Daoy (cell line): ENCODE measurements around the gene THEMIS. TPM values are rescaled to one million over a fixed set of nuclear protein-coding genes. Genes with fewer than 3 reads are reported as not detected.
"Not testable (repeated sequence)": the region's sequence is repeated elsewhere in the genome, so short reads cannot be mapped to it uniquely, and the experiment has no call there.

ENCODE experiments used
- DNase-seq: peaks from one replicate; pipeline ENCODE4 v3.0.0-alpha.2; 2015; ENCODE audit warnings: low read depth
- total RNA-seq: library from RNA; depleted of rRNA; stranded (reverse); fragments of >200 nt; shearing (Covaris generic); gene quantifications from 2 replicates; pipeline ENCODE4 v1.2.3, GENCODE V29; 2014

The THEMIS gene
- total RNA-seq, 1 experiment from 2014 or later: not detected

DNA sequence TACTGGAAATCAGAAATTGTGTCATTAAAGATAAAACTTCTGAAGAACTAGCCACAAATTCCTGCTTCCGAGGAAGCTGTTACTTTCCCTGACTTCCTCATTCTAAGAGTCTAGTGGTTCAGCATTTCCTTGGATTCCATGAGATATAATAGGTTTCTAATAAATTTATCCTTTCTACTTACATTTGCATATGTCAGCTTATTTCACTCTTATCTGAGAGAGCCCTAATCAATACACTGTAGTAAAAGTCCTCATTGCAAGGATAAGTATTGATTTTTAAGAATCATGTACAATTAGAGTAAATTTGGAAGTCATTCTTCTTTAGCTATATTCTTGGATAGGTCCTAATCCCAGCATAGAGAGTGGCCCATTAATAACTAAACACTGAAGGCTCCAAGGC, 16.9 kb upstream of the THEMIS start:
- no peak for DNase-seq

- no peak for DNase-seq
Observed at GRCh38 chr6:127914240-127914639, 13.4 kb upstream of the THEMIS start.

DNA sequence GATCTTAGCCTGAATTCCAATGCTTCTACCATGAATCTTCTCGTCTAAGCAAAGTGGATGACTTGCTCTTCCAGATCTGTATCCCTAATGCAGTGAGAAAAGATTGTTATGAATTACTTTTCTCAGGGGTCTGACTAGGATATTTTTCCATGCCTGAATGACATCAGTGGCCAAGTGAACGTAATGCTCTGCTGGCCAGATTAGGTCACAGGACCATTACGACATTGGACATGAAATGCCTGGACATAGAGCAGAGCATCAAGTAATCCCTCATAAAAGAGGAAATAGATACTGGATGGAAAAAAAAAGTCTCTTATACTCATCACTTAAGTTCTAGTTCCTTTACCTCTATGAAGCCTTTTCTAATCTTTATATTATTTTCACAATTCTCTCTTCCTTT, 12.1 kb upstream of the THEMIS start:
- no peak for DNase-seq

- DNase-seq: no peak
Observed at GRCh38 chr6:127907960-127908640, 7.2 kb upstream of the THEMIS start.

DNA sequence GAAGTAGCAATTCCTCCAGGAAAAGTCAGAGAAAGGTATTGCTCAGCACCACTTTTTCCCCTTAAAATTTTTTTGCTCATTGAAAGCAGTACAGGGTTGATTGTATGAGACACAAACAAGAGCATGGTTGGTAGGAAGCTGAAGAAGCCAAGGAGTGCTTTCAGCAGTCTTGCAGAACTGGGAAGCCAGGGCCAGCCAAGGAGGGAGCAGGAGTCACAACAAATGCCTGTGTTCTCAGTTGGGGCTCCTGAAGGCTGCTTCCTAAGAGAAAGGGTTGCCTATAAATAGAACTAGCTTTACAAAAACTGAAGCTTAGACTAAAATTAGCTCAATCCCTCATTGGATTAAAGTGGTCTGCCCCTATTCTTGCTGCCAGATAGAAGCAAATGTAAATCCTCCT, 3.3 kb upstream of the THEMIS start:
- DNase-seq: no peak

DNA sequence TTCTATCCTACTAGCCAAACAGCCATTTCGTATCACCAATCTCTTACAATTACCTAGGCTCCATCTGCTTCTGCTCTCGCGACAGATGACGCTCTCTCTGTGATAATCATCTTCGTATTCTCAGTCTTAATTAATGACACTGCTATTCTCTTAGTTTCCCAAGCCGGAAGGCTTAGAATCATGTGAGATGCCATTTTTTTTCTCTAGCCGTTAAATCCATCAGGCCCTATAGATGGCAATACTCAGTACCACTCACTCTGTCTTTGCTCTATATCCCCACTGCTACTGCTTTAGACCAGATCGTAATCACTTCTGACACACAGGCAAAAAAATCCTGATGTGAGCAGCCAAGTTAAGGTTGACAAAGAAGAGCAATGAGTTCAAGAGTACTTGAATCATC, 2.1 kb upstream of the THEMIS start:
- DNase-seq: no peak

DNA sequence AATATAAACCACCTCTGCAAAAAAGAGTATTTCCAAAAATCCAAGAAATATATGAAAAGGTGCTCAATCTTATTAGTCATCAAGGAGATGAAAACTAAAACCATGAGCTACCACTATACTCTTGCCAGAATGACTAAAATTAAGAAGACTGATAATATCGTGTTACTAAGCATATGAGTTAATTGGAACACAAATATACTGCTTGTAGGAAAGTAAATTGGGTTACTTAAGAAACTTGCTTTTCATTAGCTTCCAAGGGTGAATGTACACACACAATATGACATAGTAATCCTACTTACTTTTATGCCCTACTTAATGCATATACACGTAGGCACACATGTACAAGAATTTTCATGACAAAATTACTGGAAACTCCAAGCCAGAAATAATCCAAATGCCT, 3.4 kb downstream of the THEMIS start:
- DNase-seq: no peak

GRCh38 chr6:127894051-127894450, 6.8 kb downstream of the THEMIS start:
- no peak for DNase-seq

DNA sequence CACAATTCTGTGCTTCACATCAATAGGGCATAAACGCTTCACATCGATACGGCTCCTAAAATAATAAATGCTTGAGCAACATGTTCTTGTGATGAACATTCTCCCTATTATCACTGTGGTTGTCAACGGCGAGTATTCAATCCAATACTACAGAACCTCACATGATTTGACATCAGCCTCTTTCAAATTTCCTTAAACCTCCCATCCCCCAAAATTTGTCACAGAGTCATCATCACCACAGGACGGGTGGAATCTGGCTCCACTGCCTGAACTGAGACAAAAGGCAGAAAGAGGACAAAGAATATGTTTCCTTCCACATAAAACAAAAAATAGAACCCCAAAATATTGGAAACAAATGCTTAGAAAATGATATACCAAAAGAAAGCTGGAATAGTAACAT, 7.3 kb downstream of the THEMIS start:
- no peak for DNase-seq

- DNase-seq: no peak
Observed at GRCh38 chr6:127891731-127892326, 9.0 kb downstream of the THEMIS start.

GRCh38 chr6:127886603-127887002, 14.3 kb downstream of the THEMIS start:
- no peak for DNase-seq

DNA sequence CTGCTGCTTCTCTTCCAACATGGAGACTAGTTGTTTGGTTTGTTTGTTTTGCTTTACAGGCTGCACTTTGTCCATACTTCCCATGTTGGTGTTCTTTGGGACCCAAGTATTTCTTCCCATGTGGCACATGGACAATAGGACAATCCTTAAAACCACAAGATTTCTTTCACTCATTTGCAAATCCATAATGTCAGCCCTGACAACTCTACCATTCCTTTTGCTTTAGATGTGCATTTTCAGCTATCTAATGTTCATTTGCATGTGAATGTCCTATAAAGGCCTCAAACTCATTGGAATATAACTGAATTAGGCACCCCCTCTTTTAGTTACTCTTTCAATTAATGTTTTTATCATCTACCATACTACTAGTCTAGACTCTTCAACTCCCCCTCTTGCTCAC, 16.7 kb downstream of the THEMIS start:
- no peak for DNase-seq

DNA sequence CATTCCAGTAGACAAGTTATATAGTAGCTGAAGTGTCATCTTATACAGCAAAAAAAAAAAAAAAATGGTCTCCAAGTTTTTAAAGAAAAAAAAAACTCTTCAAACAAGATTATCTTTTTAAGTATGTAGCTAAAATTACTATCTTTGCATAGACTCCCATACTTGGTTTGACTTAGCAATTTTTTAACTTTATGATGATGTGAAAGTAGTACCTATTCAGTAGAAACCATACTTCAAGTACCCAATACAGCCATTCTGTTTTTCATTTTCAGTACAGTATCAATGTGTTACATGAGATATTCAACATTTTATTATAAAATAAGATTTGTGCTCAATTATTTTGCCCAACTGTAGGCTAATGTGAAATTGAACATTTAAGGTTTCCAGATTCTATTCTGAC, 18.9 kb downstream of the THEMIS start:
- not testable (repeated sequence) for DNase-seq

DNA sequence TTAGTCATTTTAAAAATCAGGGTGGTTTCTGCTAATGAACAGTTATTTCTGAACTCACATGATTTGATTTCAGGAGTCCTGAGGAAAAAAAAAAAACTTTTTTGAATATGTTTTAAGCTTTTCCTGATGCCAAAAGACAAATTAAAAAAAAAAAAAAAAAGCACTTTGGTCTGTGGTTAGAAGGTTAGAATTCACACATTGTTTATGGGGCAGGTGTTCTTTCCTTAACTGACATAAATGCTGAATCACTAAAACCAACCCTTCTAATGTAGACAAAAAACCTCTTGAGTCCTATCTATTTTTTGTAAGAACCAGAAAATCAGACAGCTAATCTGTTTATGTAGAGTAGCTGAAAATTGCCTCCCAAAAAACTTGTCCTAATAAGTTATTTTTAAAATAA, 20.4 kb downstream of the THEMIS start:
- DNase-seq: no peak

DNA sequence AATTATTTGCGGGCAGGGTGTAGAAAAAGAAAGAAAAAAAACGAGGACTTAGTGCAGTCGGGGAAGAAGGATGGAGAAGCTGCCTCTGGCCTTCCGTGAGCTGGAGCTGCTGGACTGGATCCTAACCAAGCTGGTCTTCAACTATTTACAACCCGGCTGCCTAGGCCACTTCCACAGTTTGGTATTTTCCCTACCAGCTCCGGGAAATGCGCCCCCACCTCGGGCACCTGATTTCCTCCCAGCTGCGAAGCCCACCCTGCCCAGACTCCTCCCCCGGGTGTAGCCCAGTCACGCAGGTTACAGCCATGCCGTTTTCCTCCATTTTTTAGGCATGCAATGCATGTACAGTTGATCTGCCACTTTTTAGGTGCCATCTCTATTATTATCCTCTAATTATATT, 21.2 kb downstream of the THEMIS start:
- DNase-seq: peak; percentile 43

DNA sequence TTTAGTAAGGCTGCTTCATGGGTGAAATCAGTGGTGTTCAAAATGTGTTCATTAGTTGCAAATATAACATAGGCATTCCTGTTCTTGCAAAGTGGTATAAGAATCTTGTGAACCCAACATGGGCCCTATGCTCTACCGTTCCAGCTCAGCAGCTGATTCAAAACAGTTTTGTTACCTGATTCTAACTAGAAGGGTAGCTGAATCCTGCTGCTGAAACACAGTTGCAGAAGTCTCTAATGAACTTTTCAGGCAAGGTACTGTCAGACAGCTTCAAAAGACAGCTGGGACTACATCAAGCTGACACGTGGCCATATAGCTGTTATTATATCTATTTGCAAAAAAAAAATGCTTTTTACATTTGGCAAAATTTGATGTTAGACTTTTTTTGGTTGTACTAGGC, 22.7 kb downstream of the THEMIS start:
- DNase-seq: no peak

DNA sequence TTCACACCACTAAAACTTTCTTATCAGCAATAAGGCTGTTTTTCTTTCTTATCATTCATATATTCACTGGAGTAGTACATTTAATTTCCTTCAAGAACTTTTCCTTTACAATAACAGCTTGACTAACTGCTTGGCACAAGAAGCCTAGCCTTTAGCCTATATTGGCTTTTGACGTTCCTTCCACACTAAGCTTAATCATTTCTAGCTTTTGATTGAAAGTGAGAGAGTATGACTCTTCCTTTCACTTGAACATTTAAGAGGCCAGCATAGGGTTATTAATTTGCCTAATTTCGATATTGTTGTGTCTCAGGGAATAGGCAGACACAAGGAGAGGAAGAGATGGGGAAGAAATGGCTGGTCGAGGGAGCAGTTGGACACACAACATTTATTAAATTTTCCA, 23.6 kb downstream of the THEMIS start:
- no peak for DNase-seq

- no peak for DNase-seq
Observed at GRCh38 chr6:127869772-127870404, 31.0 kb downstream of the THEMIS start.

DNA sequence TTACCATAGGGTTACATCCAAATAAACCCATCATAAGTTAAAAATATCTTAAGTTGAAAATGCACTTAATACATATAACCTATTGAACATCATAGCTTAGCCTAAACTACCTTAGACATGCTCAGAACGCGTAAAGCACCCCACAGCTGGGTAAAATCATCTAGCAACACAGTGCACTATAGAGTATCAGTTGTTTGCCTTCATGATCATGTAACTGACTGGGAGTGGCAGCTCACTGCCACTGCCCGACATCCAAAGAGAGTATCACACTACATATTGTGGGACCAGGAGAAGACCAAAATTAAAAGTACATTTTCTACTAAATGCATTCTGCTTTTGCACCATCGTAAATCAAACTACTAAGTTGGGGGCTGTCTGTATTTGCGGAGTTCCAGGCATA, 31.7 kb downstream of the THEMIS start:
- DNase-seq: no peak

- DNase-seq: no peak
Observed at GRCh38 chr6:127868338-127868737, 32.5 kb downstream of the THEMIS start.

DNA sequence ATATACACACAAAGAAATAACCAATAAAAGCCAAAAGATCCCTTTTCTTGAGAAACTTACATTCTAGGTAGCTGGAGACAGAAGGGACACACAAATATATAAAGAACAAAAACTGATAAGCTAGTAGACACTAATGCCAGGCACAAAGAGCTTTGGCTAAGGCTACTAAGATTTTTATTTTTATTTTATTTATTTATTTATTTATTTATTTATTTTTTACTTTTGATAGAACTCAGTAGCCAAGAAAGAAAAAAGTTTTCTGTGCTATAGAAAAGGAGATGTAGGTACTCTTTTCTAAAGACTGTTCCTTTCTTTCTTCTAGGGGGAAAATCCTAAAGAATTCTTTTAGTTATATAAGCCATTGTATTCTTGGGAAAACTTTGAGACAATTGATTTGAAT, 34.1 kb downstream of the THEMIS start:
- no peak for DNase-seq

GRCh38 chr6:127865108-127865507, 35.8 kb downstream of the THEMIS start:
- DNase-seq: no peak

GRCh38 chr6:127864701-127865100, 36.2 kb downstream of the THEMIS start:
- no peak for DNase-seq

GRCh38 chr6:127860723-127861122, 40.1 kb downstream of the THEMIS start:
- no peak for DNase-seq
